K562 (cell line): ENCODE results near the gene CAMKV.

Source experiments
- CREB1 ChIP-seq, 2 experiments: sonication (generic) in 1 of 2; formaldehyde crosslinking in 1 of 2; IDR thresholded peaks; 2 replicates each; pipeline versions ENCODE4 v1.6.1 to v1.8.0; 2012 to 2022; ENCODE audit warnings: inconsistent platforms in 1 of 2, mild to moderate bottlenecking in 1 of 2, missing genetic modification reagents in 1 of 2, moderate library complexity in 1 of 2
- ETV5 ChIP-seq: sonication (generic); formaldehyde crosslinking; IDR thresholded peaks from 2 replicates; pipeline ENCODE4 v1.4.0; 2020; ENCODE audit warnings: low read depth, mild to moderate bottlenecking, missing genetic modification reagents
- MCM5 ChIP-seq: fragments of 450-650 bp; IDR thresholded peaks from 2 replicates; pipeline ENCODE4 v1.6.1; 2016; ENCODE audit warnings: low read depth
- POLR2A ChIP-seq: fragments of 450-650 bp; conservative IDR thresholded peaks from 2 replicates; pipeline ENCODE4 v1.6.1; 2016
- RBM22 ChIP-seq: fragments of 200-400 bp; formaldehyde crosslinking; IDR thresholded peaks from 2 replicates; pipeline ENCODE4 v1.6.1; 2018; ENCODE audit warnings: low read length, low read depth; ENCODE audit not compliant: poor library complexity, severe bottlenecking
- REST ChIP-seq, 2 experiments: fragments of 450-650 bp; formaldehyde crosslinking in 1 of 2; IDR thresholded peaks; 2 replicates each; pipeline versions ENCODE4 v1.4.0 to v1.6.1; 2014 to 2020; ENCODE audit warnings: mild to moderate bottlenecking in 2 of 2, borderline replicate concordance in 1 of 2, low read depth in 1 of 2
- ZFPM2 ChIP-seq: fragments of 250-450 bp; sonication (Bioruptor Pico); IDR thresholded peaks from 2 replicates; pipeline ENCODE4 v1.5.1; 2022; ENCODE audit warnings: mild to moderate bottlenecking
- ZNF133 ChIP-seq: fragments of 250-450 bp; sonication (Bioruptor Pico); IDR thresholded peaks from 2 replicates; pipeline ENCODE4 v1.4.0; 2020; ENCODE audit warnings: mild to moderate bottlenecking
- ZNF76 ChIP-seq: fragments of 250-450 bp; sonication (Bioruptor Pico); IDR thresholded peaks from 2 replicates; pipeline ENCODE4 v1.4.0; 2020; ENCODE audit warnings: mild to moderate bottlenecking, moderate library complexity, borderline replicate concordance
- TF ChIP-seq, protein P1 (sequence below): sonication (generic); formaldehyde crosslinking; IDR thresholded peaks from 2 replicates; pipeline ENCODE4 v1.8.0; 2022; ENCODE audit warnings: mild to moderate bottlenecking, low read depth, missing genetic modification reagents
- TF ChIP-seq, protein P2 (sequence below): fragments of 450-650 bp; IDR thresholded peaks from 2 replicates; pipeline ENCODE4 v1.6.1; 2016

DNA sequence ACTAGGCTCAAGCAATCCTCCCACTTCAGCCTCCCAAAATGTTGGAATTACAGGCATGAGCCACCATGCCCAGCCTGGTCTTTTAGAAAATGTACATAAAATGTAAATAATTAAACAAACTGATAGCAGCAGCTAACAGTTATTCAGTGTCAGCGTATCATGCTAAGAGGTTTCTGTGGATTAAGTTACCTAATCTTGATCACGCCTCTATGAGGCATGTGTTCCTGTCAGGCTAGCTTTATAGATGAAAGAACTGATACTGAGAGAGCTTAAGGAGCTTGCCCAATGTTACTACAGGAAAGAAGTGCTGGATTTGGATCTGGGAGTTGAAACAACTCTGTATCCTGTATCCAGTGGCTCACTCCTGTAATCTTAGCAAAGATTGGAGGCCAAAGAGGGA lies 45.2 kb upstream of the CAMKV start:
- TF ChIP-seq, protein P1, sequence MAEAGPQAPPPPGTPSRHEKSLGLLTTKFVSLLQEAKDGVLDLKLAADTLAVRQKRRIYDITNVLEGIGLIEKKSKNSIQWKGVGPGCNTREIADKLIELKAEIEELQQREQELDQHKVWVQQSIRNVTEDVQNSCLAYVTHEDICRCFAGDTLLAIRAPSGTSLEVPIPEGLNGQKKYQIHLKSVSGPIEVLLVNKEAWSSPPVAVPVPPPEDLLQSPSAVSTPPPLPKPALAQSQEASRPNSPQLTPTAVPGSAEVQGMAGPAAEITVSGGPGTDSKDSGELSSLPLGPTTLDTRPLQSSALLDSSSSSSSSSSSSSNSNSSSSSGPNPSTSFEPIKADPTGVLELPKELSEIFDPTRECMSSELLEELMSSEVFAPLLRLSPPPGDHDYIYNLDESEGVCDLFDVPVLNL, result no peak
- TF ChIP-seq REST (IDR thresholded peaks at IDR 0.05; ENCODE audit: borderline replicate concordance) (no peak), REST (CRISPR knock-in tag; IDR thresholded peaks at IDR 0.05; ENCODE audit: low read depth) (no peak), MCM5 (no peak), ETV5 (CRISPR knock-in tag) (no peak), ZFPM2 (CRISPR knock-in tag) (no peak), POLR2A (no peak), ZNF76 (CRISPR knock-in tag) (no peak), RBM22 (no peak), CREB1 (IDR thresholded peaks at IDR 0.05) (no peak), CREB1 (CRISPR knock-in tag; IDR thresholded peaks at IDR 0.05) (no peak), ZNF133 (CRISPR knock-in tag) (no peak)
- TF ChIP-seq, protein P2, sequence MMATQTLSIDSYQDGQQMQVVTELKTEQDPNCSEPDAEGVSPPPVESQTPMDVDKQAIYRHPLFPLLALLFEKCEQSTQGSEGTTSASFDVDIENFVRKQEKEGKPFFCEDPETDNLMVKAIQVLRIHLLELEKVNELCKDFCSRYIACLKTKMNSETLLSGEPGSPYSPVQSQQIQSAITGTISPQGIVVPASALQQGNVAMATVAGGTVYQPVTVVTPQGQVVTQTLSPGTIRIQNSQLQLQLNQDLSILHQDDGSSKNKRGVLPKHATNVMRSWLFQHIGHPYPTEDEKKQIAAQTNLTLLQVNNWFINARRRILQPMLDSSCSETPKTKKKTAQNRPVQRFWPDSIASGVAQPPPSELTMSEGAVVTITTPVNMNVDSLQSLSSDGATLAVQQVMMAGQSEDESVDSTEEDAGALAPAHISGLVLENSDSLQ, result no peak
